HepG2 (cell line): ENCODE results near the gene STIMATE. TPM values are rescaled to one million over a fixed set of nuclear protein-coding genes. Genes with fewer than 3 reads are reported as not detected.

Experiments
- ATAC-seq: fragments of 200-7000 bp; cut with Tn5 transposase; 3 replicates; pipeline ENCODE4 v1.9.1; 2020; ENCODE audit warnings: mild to moderate bottlenecking, moderate library complexity
- BruUV-seq: library from RNA; stranded (reverse); fragments of 400-500 nt; replicated peaks from 2 replicates; lab custom pipeline; 2021; lab: Mats Ljungman, UMichigan
- CTCF ChIA-PET: fragments of 300-600 bp; formaldehyde crosslinking; extraction: SDS; loops from one replicate; lab custom pipeline; 2021; ENCODE audit warnings: low total read pairs, inconsistent platforms, low intra/inter-chr PET ratio; lab: Yijun Ruan, JAX
- POLR2A ChIA-PET: fragments of 350-600 bp; sonication (Branson Sonifier 250); formaldehyde crosslinking; loops from one replicate; lab custom pipeline; 2020; ENCODE audit warnings: antibody characterized with exemption, inconsistent platforms; lab: Yijun Ruan, JAX
- DNase-seq: peaks from one replicate; pipeline ENCODE4 v3.0.0-alpha.2; 2015; ENCODE audit warnings: low spot score
- FAIRE-seq: peaks from 3 replicates; lab custom pipeline; 2011; peaks lifted over from hg19 to GRCh38; lab: Jason Lieb, UNC
- H2AFZ ChIP-seq: one replicate; pipeline ENCODE4 v1.6.1; 2011; ENCODE audit warnings: low read length, inconsistent platforms
- H3K27ac ChIP-seq: fragments of 300-600 bp; 3 replicates; pipeline ENCODE4 v1.8.0; 2011; ENCODE audit warnings: mixed run types, mild to moderate bottlenecking, mixed read lengths, low read length, inconsistent platforms; ENCODE audit not compliant: insufficient read depth; ENCODE audit errors: extremely low read length
- H3K27me3 ChIP-seq, 2 experiments: fragments of 200-600 bp in 1 of 2; 2 replicates in 1 of 2; 3 replicates in 1 of 2; pipeline versions ENCODE4 v1.6.0 to v1.8.0; 2011; ENCODE audit warnings: low read length in 2 of 2, mild to moderate bottlenecking in 2 of 2, moderate library complexity in 2 of 2, inconsistent platforms in 1 of 2; ENCODE audit not compliant: insufficient read depth in 2 of 2, control insufficient read depth in 1 of 2
- H3K36me3 ChIP-seq, 2 experiments: fragments of 200-600 bp in 1 of 2; replicated peaks in 1 of 2; 2 replicates in 1 of 2; 3 replicates in 1 of 2; pipeline versions ENCODE4 v1.5.1 to v1.8.0; 2011; ENCODE audit warnings: low read length in 2 of 2, inconsistent platforms in 1 of 2; ENCODE audit not compliant: insufficient read depth in 2 of 2, control insufficient read depth in 1 of 2
- H3K4me1 ChIP-seq: 2 replicates; pipeline ENCODE4 v1.5.1; 2012; ENCODE audit warnings: low read length, inconsistent platforms; ENCODE audit not compliant: insufficient read depth
- H3K4me2 ChIP-seq: 2 replicates; pipeline ENCODE4 v1.6.0; 2011; ENCODE audit warnings: low read depth, low read length, inconsistent platforms
- H3K4me3 ChIP-seq, 3 experiments: fragments of 200-600 bp in 1 of 3; sonication (generic), shearing (Covaris generic) in 1 of 3; replicated peaks in 1 of 3; 2 replicates each; pipeline ENCODE4 v1.5.1; 2011 to 2016; ENCODE audit warnings: low read length in 3 of 3, inconsistent platforms in 2 of 3, low read depth in 2 of 3, mild to moderate bottlenecking in 2 of 3, control low read depth in 1 of 3, mixed read lengths in 1 of 3; ENCODE audit not compliant: insufficient read depth in 1 of 3
- H3K79me2 ChIP-seq: one replicate; pipeline ENCODE4 v1.6.1; 2011; ENCODE audit warnings: low read length, inconsistent platforms; ENCODE audit not compliant: insufficient read depth
- H3K9ac ChIP-seq: 2 replicates; pipeline ENCODE4 v1.6.0; 2011; ENCODE audit warnings: mild to moderate bottlenecking, low read depth, low read length, inconsistent platforms; ENCODE audit not compliant: insufficient read depth
- H3K9me3 ChIP-seq: 2 replicates; pipeline ENCODE4 v1.5.1; 2012; ENCODE audit warnings: mild to moderate bottlenecking, low read length
- H4K20me1 ChIP-seq: 2 replicates; pipeline ENCODE4 v1.6.0; 2011; ENCODE audit warnings: inconsistent platforms, mild to moderate bottlenecking, low read length, moderate library complexity; ENCODE audit not compliant: insufficient read depth
- ATF7-NPFF ChIP-seq: sonication (generic); formaldehyde crosslinking; IDR thresholded peaks from 2 replicates; pipeline ENCODE4 v1.8.1; 2023; ENCODE audit warnings: mild to moderate bottlenecking, low read depth, missing genetic modification reagents, moderate library complexity
- CAMTA2 ChIP-seq: sonication (generic); formaldehyde crosslinking; IDR thresholded peaks from 2 replicates; pipeline ENCODE4 v1.4.0; 2020; ENCODE audit warnings: mild to moderate bottlenecking, missing genetic modification reagents, borderline replicate concordance
- CEBPG ChIP-seq: IDR thresholded peaks from 2 replicates; pipeline ENCODE4 v1.6.1; 2016
- DNMT3B ChIP-seq: conservative IDR thresholded peaks from 2 replicates; pipeline ENCODE4 v1.6.1; 2016; ENCODE audit warnings: missing biosample characterization, control low read depth
- FOXC1 ChIP-seq: sonication (generic); formaldehyde crosslinking; IDR thresholded peaks from 2 replicates; pipeline ENCODE4 v1.8.0; 2022; ENCODE audit warnings: mild to moderate bottlenecking, missing genetic modification reagents, borderline replicate concordance
- KAT7 ChIP-seq: IDR thresholded peaks from 2 replicates; pipeline ENCODE4 v1.6.1; 2018; ENCODE audit warnings: borderline replicate concordance, missing compliant biosample characterization
- NPAS2 ChIP-seq: sonication (generic); formaldehyde crosslinking; IDR thresholded peaks from 2 replicates; pipeline ENCODE4 v1.8.0; 2022; ENCODE audit warnings: mild to moderate bottlenecking, missing genetic modification reagents, borderline replicate concordance
- ZNF354B ChIP-seq: sonication (generic); formaldehyde crosslinking; IDR thresholded peaks from 2 replicates; pipeline ENCODE4 v1.8.0; 2022; ENCODE audit warnings: mild to moderate bottlenecking, missing genetic modification reagents
- WGBS: methylation state at CpG from one replicate; pipeline ENCODE4 v1.1.6; 2017; ENCODE audit warnings: low lambda C conversion rate; 5-methylcytosine and 5-hydroxymethylcytosine counted together
- in situ Hi-C: cut with HindIII; loops from 2 replicates; pipeline ENCODE4 v1.10.0; 2017; ENCODE audit warnings: low pct_unique_long_range_greater_than_20kb; ENCODE audit not compliant: extremely low pct_ligation_motif_present
- intact Hi-C: fragments of 100-400 bp; cut with micrococcal nuclease; formaldehyde crosslinking; loops from one replicate; pipeline ENCODE4 v1.10.0; 2022; ENCODE audit not compliant: unreplicated experiment
- polyA plus RNA-seq, 8 experiments: library from polyadenylated mRNA; depleted of rRNA in 3 of 8; stranded (reverse) in 7 of 8; unstranded in 1 of 8; fragments of >200 nt; fragmentation: Illumina TruSeq in 4 of 8; extraction: Trizol in 4 of 8; gene quantifications; 2 replicates each; pipeline versions ENCODE4 v1.2.1 to v1.2.3, GENCODE V29; 2011 to 2016; ENCODE audit warnings: low read depth in 4 of 8, missing spikeins in 1 of 8, mixed read lengths in 1 of 8; ENCODE audit not compliant: insufficient read depth in 1 of 8
- total RNA-seq, 5 experiments: library from RNA; depleted of rRNA; stranded (reverse); fragments of >200 nt; fragmentation: Illumina TruSeq; extraction: Trizol; gene quantifications; 2 replicates each; pipeline ENCODE4 v1.2.3, GENCODE V29; 2016; ENCODE audit warnings: low read depth in 1 of 5
- TF ChIP-seq, protein P1 (sequence below): sonication (generic); formaldehyde crosslinking; IDR thresholded peaks from 2 replicates; pipeline ENCODE4 v1.5.0; 2020; ENCODE audit warnings: mild to moderate bottlenecking, low read depth, missing genetic modification reagents, borderline replicate concordance
- TF ChIP-seq, protein P2 (sequence below): IDR thresholded peaks from 2 replicates; pipeline ENCODE4 v1.6.1; 2016; ENCODE audit warnings: control low read depth
- TF ChIP-seq, protein P3 (sequence below): sonication (generic); formaldehyde crosslinking; IDR thresholded peaks from 2 replicates; pipeline ENCODE4 v1.4.0; 2020; ENCODE audit warnings: missing genetic modification reagents

Gene STIMATE
- total and polyA plus RNA-seq, 2 of the 13 experiments (the other 11 are each of a cell fraction or from before 2014, with no cell fraction given): 5.7 to 11.7 TPM

DNA sequence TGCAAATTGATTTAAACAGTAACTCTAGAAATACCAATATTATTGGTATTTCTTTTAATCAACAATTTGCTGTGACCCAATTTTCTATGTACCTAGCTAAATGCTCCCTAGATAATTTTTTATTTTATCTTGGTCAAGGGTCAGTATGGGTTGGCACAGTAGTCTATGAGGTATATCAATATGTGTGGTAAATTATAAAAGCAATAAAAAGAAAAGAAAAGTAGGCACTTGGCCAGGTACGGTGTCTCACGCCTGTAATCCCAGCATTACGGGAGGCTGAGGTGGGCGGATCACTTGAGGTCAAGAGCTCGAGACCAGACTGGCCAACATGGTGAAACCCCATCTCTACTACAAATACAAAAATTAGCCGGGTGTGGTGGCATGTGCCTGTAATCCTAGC is 34.0 kb upstream of the STIMATE start:
- FAIRE-seq: no peak
- ChIA-PET CTCF (no interaction called here), POLR2A (no interaction called here)
- Histone ChIP-seq H2AFZ (no peak overlapping the region), H4K20me1 (no peaks in the 10 kb centered on the region), H3K9ac (no peak overlapping the region), H3K4me2 (no peak overlapping the region), H3K4me3 (no peak overlapping the region), H3K79me2 (no peaks in the 10 kb centered on the region), H3K9me3 (no peaks in the 10 kb centered on the region), H3K4me1 (peaks cover 6% of the 10 kb centered on the region; the same call in 1 of the 2 replicates), H3K27ac (no peak overlapping the region), H3K27me3 (no peaks in the 10 kb centered on the region), H3K36me3 (peaks cover 6 to 19% of the 10 kb centered on the region in 2 experiments; a peak in 4 of 5 replicates)
- no peak for TF ChIP-seq CEBPG (CRISPR knock-in tag)
- no peak for TF ChIP-seq NPAS2
- TF ChIP-seq, protein P1, sequence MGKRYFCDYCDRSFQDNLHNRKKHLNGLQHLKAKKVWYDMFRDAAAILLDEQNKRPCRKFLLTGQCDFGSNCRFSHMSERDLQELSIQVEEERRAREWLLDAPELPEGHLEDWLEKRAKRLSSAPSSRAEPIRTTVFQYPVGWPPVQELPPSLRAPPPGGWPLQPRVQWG (CRISPR knock-in tag): no peak
- no peak for TF ChIP-seq CAMTA2
- TF ChIP-seq KAT7 (CRISPR knock-in tag): no peak
- TF ChIP-seq, protein P2, sequence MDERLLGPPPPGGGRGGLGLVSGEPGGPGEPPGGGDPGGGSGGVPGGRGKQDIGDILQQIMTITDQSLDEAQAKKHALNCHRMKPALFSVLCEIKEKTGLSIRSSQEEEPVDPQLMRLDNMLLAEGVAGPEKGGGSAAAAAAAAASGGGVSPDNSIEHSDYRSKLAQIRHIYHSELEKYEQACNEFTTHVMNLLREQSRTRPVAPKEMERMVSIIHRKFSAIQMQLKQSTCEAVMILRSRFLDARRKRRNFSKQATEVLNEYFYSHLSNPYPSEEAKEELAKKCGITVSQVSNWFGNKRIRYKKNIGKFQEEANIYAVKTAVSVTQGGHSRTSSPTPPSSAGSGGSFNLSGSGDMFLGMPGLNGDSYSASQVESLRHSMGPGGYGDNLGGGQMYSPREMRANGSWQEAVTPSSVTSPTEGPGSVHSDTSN (CRISPR knock-in tag): no peak
- no peak for TF ChIP-seq ATF7-NPFF (CRISPR knock-in tag)
- TF ChIP-seq, protein P3, sequence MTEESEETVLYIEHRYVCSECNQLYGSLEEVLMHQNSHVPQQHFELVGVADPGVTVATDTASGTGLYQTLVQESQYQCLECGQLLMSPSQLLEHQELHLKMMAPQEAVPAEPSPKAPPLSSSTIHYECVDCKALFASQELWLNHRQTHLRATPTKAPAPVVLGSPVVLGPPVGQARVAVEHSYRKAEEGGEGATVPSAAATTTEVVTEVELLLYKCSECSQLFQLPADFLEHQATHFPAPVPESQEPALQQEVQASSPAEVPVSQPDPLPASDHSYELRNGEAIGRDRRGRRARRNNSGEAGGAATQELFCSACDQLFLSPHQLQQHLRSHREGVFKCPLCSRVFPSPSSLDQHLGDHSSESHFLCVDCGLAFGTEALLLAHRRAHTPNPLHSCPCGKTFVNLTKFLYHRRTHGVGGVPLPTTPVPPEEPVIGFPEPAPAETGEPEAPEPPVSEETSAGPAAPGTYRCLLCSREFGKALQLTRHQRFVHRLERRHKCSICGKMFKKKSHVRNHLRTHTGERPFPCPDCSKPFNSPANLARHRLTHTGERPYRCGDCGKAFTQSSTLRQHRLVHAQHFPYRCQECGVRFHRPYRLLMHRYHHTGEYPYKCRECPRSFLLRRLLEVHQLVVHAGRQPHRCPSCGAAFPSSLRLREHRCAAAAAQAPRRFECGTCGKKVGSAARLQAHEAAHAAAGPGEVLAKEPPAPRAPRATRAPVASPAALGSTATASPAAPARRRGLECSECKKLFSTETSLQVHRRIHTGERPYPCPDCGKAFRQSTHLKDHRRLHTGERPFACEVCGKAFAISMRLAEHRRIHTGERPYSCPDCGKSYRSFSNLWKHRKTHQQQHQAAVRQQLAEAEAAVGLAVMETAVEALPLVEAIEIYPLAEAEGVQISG (CRISPR knock-in tag): no peak
- no peak for TF ChIP-seq DNMT3B
- TF ChIP-seq ZNF354B (CRISPR knock-in tag): no peak
- TF ChIP-seq FOXC1 (CRISPR knock-in tag): no peak
- in situ Hi-C loops (loop anchor here (10.0 kb wide), 1 partner anchor 77 kb away; no protein-coding TSS in a partner anchor), intact Hi-C loops (loop anchor here (5.0 kb wide), 1 partner anchor 126 kb away; no protein-coding TSS in a partner anchor)
- 86% methylated on average over 6 of the region's 6 CpGs for WGBS
- BruUV-seq: no TSS peak
- no peak for DNase-seq
- no peak for ATAC-seq
